ENCODE results near the gene HECTD2. TPM values are rescaled to one million over a fixed set of nuclear protein-coding genes. Genes with fewer than 3 reads are reported as not detected.

The HECTD2 gene
- polyA plus RNA-seq, 1 donor from 2014 or later: 87.6 TPM

DNA sequence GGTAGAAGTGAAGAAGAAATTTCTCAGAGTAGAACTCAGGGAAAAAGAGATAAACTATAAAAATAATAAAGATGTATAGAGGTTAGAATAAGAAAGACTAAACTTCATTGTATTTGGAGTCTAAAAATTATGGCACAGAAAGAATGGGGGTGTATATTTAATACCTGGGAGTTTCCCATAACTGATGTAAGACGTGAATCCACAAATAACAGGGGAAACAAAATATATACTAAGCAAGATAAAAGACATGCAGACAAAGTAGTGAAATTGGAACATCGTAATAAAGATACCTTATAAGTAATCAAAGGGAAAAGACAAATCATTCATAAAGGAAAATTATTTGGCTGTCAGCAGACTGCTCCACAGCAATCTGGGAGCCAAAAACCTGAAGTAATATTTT lies 62.8 kb downstream of the HECTD2 start:
- Histone ChIP-seq H3K4me2 (ENCODE audit: low read length) (no peak overlapping the region), H3K9me3 (ENCODE audit: low read length) (peaks cover 6% of the 10 kb centered on the region), H4K20me1 (ENCODE audit: insufficient read depth) (no peaks in the 10 kb centered on the region), H3K36me3 (ENCODE audit: insufficient read depth, low read length) (peaks cover 3% of the 10 kb centered on the region), H3K27ac (ENCODE audit: low read length) (no peak overlapping the region), H3K4me3 (ENCODE audit: low read length) (no peak overlapping the region), H3K79me2 (replicated peaks; ENCODE audit: insufficient read depth, low read length) (no peaks in the 10 kb centered on the region), H3F3A (ENCODE audit: insufficient read depth, low read length, poor library complexity, severe bottlenecking) (no peaks in the 10 kb centered on the region), H3K9ac (ENCODE audit: low read length) (no peak overlapping the region), H2AFZ (ENCODE audit: low read depth, low read length) (no peak overlapping the region), H3K27me3 (ENCODE audit: insufficient read depth, low read depth, low read length) (no peaks in the 10 kb centered on the region), H3K9me2 (ENCODE audit: insufficient read depth, low read length) (no peaks in the 10 kb centered on the region)
- TF ChIP-seq POLR2AphosphoS5 (IDR thresholded peaks at IDR 0.05): no peak
- TF ChIP-seq, protein P1, sequence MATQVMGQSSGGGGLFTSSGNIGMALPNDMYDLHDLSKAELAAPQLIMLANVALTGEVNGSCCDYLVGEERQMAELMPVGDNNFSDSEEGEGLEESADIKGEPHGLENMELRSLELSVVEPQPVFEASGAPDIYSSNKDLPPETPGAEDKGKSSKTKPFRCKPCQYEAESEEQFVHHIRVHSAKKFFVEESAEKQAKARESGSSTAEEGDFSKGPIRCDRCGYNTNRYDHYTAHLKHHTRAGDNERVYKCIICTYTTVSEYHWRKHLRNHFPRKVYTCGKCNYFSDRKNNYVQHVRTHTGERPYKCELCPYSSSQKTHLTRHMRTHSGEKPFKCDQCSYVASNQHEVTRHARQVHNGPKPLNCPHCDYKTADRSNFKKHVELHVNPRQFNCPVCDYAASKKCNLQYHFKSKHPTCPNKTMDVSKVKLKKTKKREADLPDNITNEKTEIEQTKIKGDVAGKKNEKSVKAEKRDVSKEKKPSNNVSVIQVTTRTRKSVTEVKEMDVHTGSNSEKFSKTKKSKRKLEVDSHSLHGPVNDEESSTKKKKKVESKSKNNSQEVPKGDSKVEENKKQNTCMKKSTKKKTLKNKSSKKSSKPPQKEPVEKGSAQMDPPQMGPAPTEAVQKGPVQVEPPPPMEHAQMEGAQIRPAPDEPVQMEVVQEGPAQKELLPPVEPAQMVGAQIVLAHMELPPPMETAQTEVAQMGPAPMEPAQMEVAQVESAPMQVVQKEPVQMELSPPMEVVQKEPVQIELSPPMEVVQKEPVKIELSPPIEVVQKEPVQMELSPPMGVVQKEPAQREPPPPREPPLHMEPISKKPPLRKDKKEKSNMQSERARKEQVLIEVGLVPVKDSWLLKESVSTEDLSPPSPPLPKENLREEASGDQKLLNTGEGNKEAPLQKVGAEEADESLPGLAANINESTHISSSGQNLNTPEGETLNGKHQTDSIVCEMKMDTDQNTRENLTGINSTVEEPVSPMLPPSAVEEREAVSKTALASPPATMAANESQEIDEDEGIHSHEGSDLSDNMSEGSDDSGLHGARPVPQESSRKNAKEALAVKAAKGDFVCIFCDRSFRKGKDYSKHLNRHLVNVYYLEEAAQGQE (IDR thresholded peaks at IDR 0.05; ENCODE audit: borderline replicate concordance): no peak
- TF ChIP-seq SMC3 (conservative IDR thresholded peaks at IDR 0.05; ENCODE audit: poor library complexity): no peak
- no peak for TF ChIP-seq EP300 (conservative IDR thresholded peaks at IDR 0.05; ENCODE audit: poor library complexity, severe bottlenecking)
- no peak for TF ChIP-seq TAF1 (IDR thresholded peaks at IDR 0.05; ENCODE audit: low read depth)
- TF ChIP-seq EZH2 (IDR thresholded peaks at IDR 0.05; ENCODE audit: borderline replicate concordance, insufficient read depth, low read length, poor library complexity, severe bottlenecking): no peak

DNA sequence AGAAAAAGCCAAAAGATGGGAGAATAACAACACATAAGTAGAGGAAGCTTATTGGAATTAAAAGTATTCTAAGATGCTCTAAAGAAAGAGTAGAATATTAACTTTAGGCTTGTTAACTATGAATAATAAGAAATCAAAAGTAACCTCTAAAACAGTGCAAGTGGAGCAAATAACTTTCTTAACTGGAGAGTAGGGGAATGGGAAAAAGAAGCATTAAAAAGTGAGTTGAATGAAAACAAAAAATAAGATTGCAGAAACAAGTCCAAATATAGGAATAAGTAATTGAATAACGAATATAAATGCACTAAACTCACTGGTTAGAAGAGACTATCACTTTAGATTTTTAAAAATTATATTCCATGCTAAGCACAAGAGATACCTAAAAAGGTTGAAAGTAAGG lies 63.9 kb downstream of the HECTD2 start:
- H3K4me3 ChIP-seq (ENCODE audit: low read length): no peak overlapping the region

More for the DNA sequence above, 63.9 kb downstream of the HECTD2 start:
- Histone ChIP-seq H3K27ac (ENCODE audit: low read length) (no peak overlapping the region), H3K79me2 (replicated peaks; ENCODE audit: insufficient read depth, low read length) (no peaks in the 10 kb centered on the region), H3K9me2 (ENCODE audit: insufficient read depth, low read length) (no peaks in the 10 kb centered on the region), H3K36me3 (ENCODE audit: insufficient read depth, low read length) (peaks cover 6% of the 10 kb centered on the region), H4K20me1 (ENCODE audit: insufficient read depth) (no peaks in the 10 kb centered on the region), H3K4me2 (ENCODE audit: low read length) (no peak overlapping the region), H3K9me3 (ENCODE audit: low read length) (peaks cover 6% of the 10 kb centered on the region), H3F3A (ENCODE audit: insufficient read depth, low read length, poor library complexity, severe bottlenecking) (no peaks in the 10 kb centered on the region), H3K27me3 (ENCODE audit: insufficient read depth, low read depth, low read length) (no peaks in the 10 kb centered on the region), H2AFZ (ENCODE audit: low read depth, low read length) (no peak overlapping the region), H3K9ac (ENCODE audit: low read length) (no peak overlapping the region)
- TF ChIP-seq RAD21 (conservative IDR thresholded peaks at IDR 0.05) (no peak), TAF1 (IDR thresholded peaks at IDR 0.05; ENCODE audit: low read depth) (no peak), SMC3 (conservative IDR thresholded peaks at IDR 0.05; ENCODE audit: poor library complexity) (no peak), MXI1 (conservative IDR thresholded peaks at IDR 0.05; ENCODE audit: poor library complexity, severe bottlenecking) (no peak), EZH2 (IDR thresholded peaks at IDR 0.05; ENCODE audit: borderline replicate concordance, insufficient read depth, low read length, poor library complexity, severe bottlenecking) (no peak), EP300 (conservative IDR thresholded peaks at IDR 0.05; ENCODE audit: poor library complexity, severe bottlenecking) (no peak), POLR2AphosphoS5 (IDR thresholded peaks at IDR 0.05) (no peak)
- TF ChIP-seq, protein P2, sequence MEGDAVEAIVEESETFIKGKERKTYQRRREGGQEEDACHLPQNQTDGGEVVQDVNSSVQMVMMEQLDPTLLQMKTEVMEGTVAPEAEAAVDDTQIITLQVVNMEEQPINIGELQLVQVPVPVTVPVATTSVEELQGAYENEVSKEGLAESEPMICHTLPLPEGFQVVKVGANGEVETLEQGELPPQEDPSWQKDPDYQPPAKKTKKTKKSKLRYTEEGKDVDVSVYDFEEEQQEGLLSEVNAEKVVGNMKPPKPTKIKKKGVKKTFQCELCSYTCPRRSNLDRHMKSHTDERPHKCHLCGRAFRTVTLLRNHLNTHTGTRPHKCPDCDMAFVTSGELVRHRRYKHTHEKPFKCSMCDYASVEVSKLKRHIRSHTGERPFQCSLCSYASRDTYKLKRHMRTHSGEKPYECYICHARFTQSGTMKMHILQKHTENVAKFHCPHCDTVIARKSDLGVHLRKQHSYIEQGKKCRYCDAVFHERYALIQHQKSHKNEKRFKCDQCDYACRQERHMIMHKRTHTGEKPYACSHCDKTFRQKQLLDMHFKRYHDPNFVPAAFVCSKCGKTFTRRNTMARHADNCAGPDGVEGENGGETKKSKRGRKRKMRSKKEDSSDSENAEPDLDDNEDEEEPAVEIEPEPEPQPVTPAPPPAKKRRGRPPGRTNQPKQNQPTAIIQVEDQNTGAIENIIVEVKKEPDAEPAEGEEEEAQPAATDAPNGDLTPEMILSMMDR (IDR thresholded peaks at IDR 0.05; ENCODE audit: poor library complexity, severe bottlenecking): no peak
